Karpas-422 (cell line): Measurements from ENCODE around the gene VAMP7. TPM values are rescaled to one million over a fixed set of nuclear protein-coding genes. Genes with fewer than 3 reads are reported as not detected.

Experiments used
- DNase-seq: peaks from one replicate; pipeline ENCODE4 v3.0.0-alpha.2; 2015
- H2AFZ ChIP-seq: fragments of 200-600 bp; sonication (generic); 2 replicates; pipeline ENCODE4 v1.6.1; 2014; ENCODE audit warnings: antibody characterized with exemption, low read length, mixed read lengths
- H3K27ac ChIP-seq: fragments of 200-600 bp; sonication (generic); 2 replicates; pipeline ENCODE4 v1.5.1; 2014; ENCODE audit warnings: mild to moderate bottlenecking, low read length, moderate library complexity
- H3K27me3 ChIP-seq: fragments of 200-600 bp; sonication (generic); 2 replicates; pipeline ENCODE4 v1.6.1; 2014; ENCODE audit warnings: low read length, mixed read lengths
- H3K36me3 ChIP-seq: fragments of 200-600 bp; sonication (generic); 2 replicates; pipeline ENCODE4 v1.6.1; 2014; ENCODE audit warnings: low read length, mixed read lengths; ENCODE audit not compliant: insufficient read depth
- H3K4me1 ChIP-seq: fragments of 200-600 bp; sonication (generic); 2 replicates; pipeline ENCODE4 v1.6.1; 2014; ENCODE audit warnings: mild to moderate bottlenecking, low read length, mixed read lengths
- H3K4me2 ChIP-seq: fragments of 200-600 bp; sonication (generic); 2 replicates; pipeline ENCODE4 v1.6.1; 2014; ENCODE audit warnings: low read length, low read depth, mild to moderate bottlenecking; ENCODE audit not compliant: poor library complexity, severe bottlenecking
- H3K4me3 ChIP-seq: fragments of 200-600 bp; sonication (generic); 2 replicates; pipeline ENCODE4 v1.5.1; 2014; ENCODE audit warnings: mild to moderate bottlenecking, antibody characterized with exemption, low read length, mixed read lengths
- H3K79me2 ChIP-seq: fragments of 200-600 bp; sonication (generic); 2 replicates; pipeline ENCODE4 v1.6.1; 2014; ENCODE audit warnings: mild to moderate bottlenecking, low read length, mixed read lengths
- H3K9ac ChIP-seq: fragments of 200-600 bp; sonication (generic); 2 replicates; pipeline ENCODE4 v1.6.0; 2014; ENCODE audit warnings: low read length
- H3K9me2 ChIP-seq: fragments of 200-600 bp; sonication (generic), shearing (Covaris generic); replicated peaks from 2 replicates; pipeline ENCODE4 v1.6.0; 2014; ENCODE audit warnings: mild to moderate bottlenecking, low read length, moderate library complexity; ENCODE audit not compliant: insufficient read depth
- H3K9me3 ChIP-seq: fragments of 300-700, 200-600 bp; sonication (generic); 2 replicates; pipeline ENCODE4 v1.6.1; 2014; ENCODE audit warnings: low read length, mixed read lengths
- H4K20me1 ChIP-seq: fragments of 200-600 bp; sonication (generic); 2 replicates; pipeline ENCODE4 v1.6.1; 2014; ENCODE audit warnings: mild to moderate bottlenecking, antibody characterized with exemption, low read length, low read depth; ENCODE audit not compliant: insufficient read depth
- total RNA-seq: library from RNA; depleted of rRNA; stranded (reverse); fragments of >200 nt; shearing (Covaris generic); gene quantifications from 2 replicates; pipeline ENCODE4 v1.2.3, GENCODE V29; 2014; ENCODE audit warnings: low replicate concordance

The VAMP7 gene
- total RNA-seq, 1 experiment from 2014 or later, result 35.6 TPM

DNA sequence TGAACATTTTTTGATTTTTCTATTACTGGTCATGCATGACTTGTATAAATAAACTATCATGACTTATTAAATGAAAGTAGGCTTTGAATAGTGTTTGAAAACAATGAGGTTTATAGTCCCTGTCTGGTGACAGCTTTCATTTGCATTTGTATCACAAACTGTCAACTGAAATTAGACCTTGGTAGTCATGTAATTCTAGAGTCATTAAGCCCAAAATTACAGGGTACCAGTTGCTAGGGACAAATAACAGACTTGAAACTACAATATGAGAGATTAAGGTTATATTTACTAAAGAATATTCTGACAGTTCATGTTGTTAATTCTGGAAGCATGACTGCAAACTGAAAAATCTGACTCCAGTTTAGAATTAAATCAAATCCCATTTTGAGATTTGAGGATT lies 9.2 kb upstream of the VAMP7 start:
- H3K36me3 ChIP-seq, result no peaks in the 10 kb centered on the region
- H3K9me2 ChIP-seq, result no peaks in the 10 kb centered on the region
- H3K4me2 ChIP-seq, result no peak overlapping the region
- peaks cover 6% of the 10 kb centered on the region for H3K4me1 ChIP-seq
- no peak overlapping the region for H2AFZ ChIP-seq
- peaks cover 6% of the 10 kb centered on the region for H3K9me3 ChIP-seq
- H3K27ac ChIP-seq, result no peak overlapping the region
- no peak for DNase-seq
- no peaks in the 10 kb centered on the region for H3K79me2 ChIP-seq
- no peak overlapping the region for H3K9ac ChIP-seq
- H4K20me1 ChIP-seq, result no peaks in the 10 kb centered on the region
- H3K27me3 ChIP-seq, result no peaks in the 10 kb centered on the region
- no peak overlapping the region for H3K4me3 ChIP-seq

DNA sequence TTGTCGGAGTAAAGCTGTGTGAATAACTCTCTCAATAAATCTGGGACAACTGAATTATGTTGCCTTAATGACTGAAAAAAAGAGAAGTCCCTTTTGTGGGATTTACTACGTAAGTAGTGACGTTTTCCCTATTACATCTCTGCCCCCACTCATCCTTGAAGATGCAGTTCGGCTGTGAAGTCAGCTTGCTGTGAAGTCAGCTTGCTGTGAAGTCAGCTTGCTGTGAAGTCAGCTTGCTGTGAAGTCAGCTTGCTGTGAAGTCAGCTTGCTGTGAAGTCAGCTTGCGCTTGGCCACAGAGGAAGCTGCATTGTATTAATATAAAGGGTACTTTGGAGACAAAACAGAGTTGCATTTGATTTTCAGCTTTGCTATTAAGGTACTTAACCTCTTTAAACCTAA lies 8.0 kb upstream of the VAMP7 start:
- Histone ChIP-seq H3K9me2 (no peaks in the 10 kb centered on the region), H3K4me3 (no peak overlapping the region), H3K36me3 (no peaks in the 10 kb centered on the region), H3K27me3 (no peaks in the 10 kb centered on the region), H2AFZ (no peak overlapping the region), H3K4me2 (no peak overlapping the region), H3K79me2 (no peaks in the 10 kb centered on the region), H3K9me3 (peaks cover 1% of the 10 kb centered on the region; the same call in 1 of the 2 replicates), H3K9ac (no peak overlapping the region), H3K4me1 (peaks cover 19% of the 10 kb centered on the region), H4K20me1 (no peaks in the 10 kb centered on the region), H3K27ac (no peak overlapping the region)
- DNase-seq, result no peak

DNA sequence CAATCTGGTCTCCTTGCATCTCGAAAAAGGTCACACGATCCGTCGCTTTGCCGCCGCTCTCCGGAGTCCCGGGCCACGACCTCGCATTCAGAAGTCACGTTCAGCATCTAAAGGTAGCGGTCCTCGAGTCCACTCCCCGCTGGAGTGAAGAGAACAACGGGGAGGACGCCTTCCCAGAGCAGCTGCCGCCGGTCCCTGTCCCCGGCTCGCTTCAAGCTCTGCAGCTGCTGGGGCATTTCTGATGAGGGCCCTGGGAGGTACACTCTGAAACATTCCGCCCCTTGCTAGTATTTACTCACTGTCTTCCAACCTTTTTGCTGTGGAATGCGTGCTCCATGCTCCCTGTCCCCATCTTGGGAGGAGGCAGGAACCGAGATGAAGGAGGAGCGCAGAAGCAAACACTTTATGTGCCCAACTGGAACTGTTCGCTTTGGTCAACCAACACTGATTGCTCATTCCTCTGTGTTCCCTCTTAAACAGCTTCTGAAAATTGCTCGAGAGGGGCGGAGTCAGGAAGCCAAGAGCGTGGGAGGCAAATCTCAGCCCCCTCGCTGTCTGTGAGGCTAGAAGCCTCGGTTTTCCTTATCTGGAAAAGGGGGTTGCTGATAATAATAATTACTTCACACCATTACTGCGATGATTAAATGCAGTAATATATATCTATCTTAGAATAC lies 6.4 kb upstream of the VAMP7 start:
- Histone ChIP-seq H3K9me3 (no peaks in the 10 kb centered on the region), H3K27ac (no peak overlapping the region), H3K27me3 (no peaks in the 10 kb centered on the region), H3K79me2 (no peaks in the 10 kb centered on the region), H3K36me3 (no peaks in the 10 kb centered on the region), H3K9me2 (no peaks in the 10 kb centered on the region), H3K4me3 (no peak overlapping the region), H3K4me1 (peaks cover 27% of the 10 kb centered on the region), H2AFZ (no peak overlapping the region), H3K9ac (no peak overlapping the region), H4K20me1 (no peaks in the 10 kb centered on the region), H3K4me2 (no peak overlapping the region)
- no peak for DNase-seq

DNA sequence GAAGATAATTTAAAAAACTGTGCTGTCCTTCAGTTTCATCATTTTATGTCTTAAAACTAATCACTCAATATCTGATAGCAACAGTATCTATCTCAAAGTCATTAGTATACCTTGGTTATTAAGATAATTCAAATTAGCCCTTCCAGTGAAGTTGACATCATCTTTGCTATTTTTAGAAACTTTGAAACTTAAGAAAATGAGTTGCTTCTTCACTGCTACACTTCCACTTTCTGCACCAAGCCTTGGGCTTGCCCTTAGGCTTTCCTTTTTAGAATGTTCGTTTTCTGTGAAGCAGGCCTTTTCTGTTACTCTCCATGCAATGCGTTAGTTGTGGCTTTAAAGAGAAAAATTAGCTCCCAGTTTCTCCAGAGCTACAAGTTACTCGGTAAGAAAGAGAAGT lies 4.4 kb upstream of the VAMP7 start:
- H3K36me3 ChIP-seq, result no peaks in the 10 kb centered on the region
- H3K9me2 ChIP-seq, result no peaks in the 10 kb centered on the region
- H3K27me3 ChIP-seq, result no peaks in the 10 kb centered on the region
- peak overlapping the region; percentile 65 for H3K4me2 ChIP-seq
- H3K27ac ChIP-seq, result peak overlapping the region; percentile 91
- H3K4me3 ChIP-seq, result peak overlapping the region; percentile 50
- peaks cover 28% of the 10 kb centered on the region for H3K4me1 ChIP-seq
- H3K9ac ChIP-seq, result peak overlapping the region; percentile 48
- peaks cover 5% of the 10 kb centered on the region for H3K79me2 ChIP-seq
- H3K9me3 ChIP-seq, result no peaks in the 10 kb centered on the region
- no peak overlapping the region for H2AFZ ChIP-seq
- H4K20me1 ChIP-seq, result peaks cover 2% of the 10 kb centered on the region; the same call in 1 of the 2 replicates
- peak; percentile 79 for DNase-seq

DNA sequence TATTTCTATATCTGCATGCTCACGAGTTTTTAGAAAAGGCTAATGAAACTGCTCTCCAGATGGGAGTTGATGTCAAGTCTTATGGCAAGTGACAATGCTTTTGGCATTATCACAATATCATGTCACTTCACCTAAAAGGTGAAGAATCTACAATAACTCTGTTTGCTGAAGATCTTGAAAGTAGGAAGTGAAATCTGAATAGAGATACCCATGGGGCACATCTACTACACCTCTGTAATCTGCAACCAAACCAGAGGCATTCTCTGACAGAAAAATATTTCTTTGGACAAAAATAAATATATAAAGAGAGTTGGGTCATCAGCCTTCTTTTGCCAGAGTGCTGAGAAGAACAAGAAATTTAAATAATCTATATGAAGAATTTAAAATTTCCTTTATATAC lies 3.9 kb upstream of the VAMP7 start:
- no peaks in the 10 kb centered on the region for H3K9me2 ChIP-seq
- peak overlapping the region; percentile 50 for H3K4me3 ChIP-seq

DNA sequence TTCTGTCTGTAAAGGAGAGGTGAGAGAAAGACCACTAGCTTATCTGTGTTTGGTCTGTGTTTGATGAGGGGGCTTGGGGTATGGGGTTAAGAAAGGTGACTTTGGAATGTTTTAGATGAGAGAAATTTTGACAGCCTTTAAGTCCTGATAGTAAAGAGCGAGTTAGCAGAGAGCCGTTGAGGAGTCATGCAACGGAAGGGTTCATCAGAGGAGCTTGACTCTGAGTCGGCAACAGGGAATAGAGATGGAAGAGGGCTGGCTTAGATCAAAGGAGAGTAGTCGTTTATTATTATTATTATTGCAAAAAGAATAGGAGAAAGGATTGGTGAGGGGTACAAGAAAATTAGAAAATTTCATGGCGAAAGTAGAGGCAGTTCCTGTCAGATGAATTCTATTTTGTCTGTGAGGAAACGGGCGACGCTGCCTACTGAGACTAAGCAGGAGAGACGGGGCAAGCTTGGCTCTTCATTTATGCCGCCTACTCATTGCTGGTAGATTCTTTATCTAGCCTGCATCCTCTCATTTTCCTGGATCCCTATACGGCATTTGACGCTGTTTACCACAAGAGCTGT lies 473 bp upstream of the VAMP7 start:
- DNase-seq, result no peak
- peaks cover 38% of the 10 kb centered on the region for H3K4me1 ChIP-seq
- H4K20me1 ChIP-seq, result peaks cover 6% of the 10 kb centered on the region; the same call in 1 of the 2 replicates
- peaks cover 4% of the 10 kb centered on the region; the same call in 1 of the 2 replicates for H3K36me3 ChIP-seq
- no peaks in the 10 kb centered on the region for H3K27me3 ChIP-seq
- no peaks in the 10 kb centered on the region for H3K9me3 ChIP-seq
- H2AFZ ChIP-seq, result peak overlapping the region; percentile 20; the same call in 1 of the 2 replicates
- H3K27ac ChIP-seq, result no peak overlapping the region
- no peaks in the 10 kb centered on the region for H3K9me2 ChIP-seq
- peak overlapping the region; percentile 83 for H3K4me3 ChIP-seq
- H3K79me2 ChIP-seq, result peaks cover 39% of the 10 kb centered on the region
- H3K4me2 ChIP-seq, result peak overlapping the region; percentile 82
- peak overlapping the region; percentile 88 for H3K9ac ChIP-seq

More for the DNA sequence above, 3.9 kb upstream of the VAMP7 start:
- peak overlapping the region; percentile 65 for H3K4me2 ChIP-seq
- no peaks in the 10 kb centered on the region for H3K9me3 ChIP-seq
- peak; percentile 68 for DNase-seq
- peaks cover 33% of the 10 kb centered on the region for H3K4me1 ChIP-seq
- H2AFZ ChIP-seq, result no peak overlapping the region
- peaks cover 11% of the 10 kb centered on the region for H3K79me2 ChIP-seq
- peak overlapping the region; percentile 91 for H3K27ac ChIP-seq
- H4K20me1 ChIP-seq, result peaks cover 6% of the 10 kb centered on the region; the same call in 1 of the 2 replicates
- H3K9ac ChIP-seq, result peak overlapping the region; percentile 48
- no peaks in the 10 kb centered on the region for H3K36me3 ChIP-seq
- no peaks in the 10 kb centered on the region for H3K27me3 ChIP-seq

DNA sequence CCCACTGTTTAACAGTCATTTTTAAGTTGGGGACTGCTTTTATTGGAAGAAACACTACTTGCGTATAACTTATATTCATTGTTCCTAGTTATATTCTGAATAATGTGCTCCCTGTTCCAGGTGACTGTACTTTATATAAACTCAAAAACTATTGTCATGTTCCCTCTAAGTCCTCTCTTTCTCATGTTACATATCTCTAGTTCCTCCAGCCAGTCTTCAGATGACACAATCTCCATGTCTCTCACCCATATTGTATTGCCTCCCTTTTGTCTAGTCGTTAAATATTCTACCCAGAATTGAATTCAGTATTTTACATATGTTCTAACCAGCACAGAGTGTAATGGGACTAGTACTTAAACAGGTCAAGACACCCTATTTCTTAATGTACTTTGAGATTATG lies 5.3 kb downstream of the VAMP7 start:
- Histone ChIP-seq H3K79me2 (peaks cover 77% of the 10 kb centered on the region), H3K27me3 (no peaks in the 10 kb centered on the region), H3K9ac (no peak overlapping the region), H3K4me2 (no peak overlapping the region), H4K20me1 (peaks cover 6% of the 10 kb centered on the region; the same call in 1 of the 2 replicates), H2AFZ (no peak overlapping the region), H3K9me2 (no peaks in the 10 kb centered on the region), H3K27ac (no peak overlapping the region), H3K36me3 (peaks cover 17% of the 10 kb centered on the region), H3K4me1 (peaks cover 11% of the 10 kb centered on the region), H3K9me3 (no peaks in the 10 kb centered on the region), H3K4me3 (no peak overlapping the region)
- no peak for DNase-seq

DNA sequence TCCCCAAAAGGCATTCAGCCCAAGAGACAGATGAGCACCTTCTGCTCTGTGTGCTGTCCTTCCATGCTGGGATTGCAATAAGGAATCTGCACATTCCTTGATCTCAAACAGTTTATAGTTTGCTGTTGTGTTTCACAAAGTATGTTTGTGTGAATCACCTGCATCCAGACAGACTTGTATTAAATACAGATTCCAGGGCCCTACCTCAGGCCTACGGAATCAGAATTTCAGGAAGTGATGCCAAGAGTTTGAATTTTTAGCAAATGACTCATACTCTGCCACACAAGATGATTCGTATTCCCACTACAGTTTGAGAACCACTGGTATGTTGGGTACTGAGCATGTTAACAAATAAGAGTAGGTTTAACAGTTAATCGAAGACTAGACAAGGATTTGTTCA lies 7.0 kb downstream of the VAMP7 start:
- Histone ChIP-seq H4K20me1 (no peaks in the 10 kb centered on the region), H3K9me3 (no peaks in the 10 kb centered on the region), H3K27me3 (no peaks in the 10 kb centered on the region), H3K4me3 (no peak overlapping the region), H3K4me2 (no peak overlapping the region), H3K27ac (no peak overlapping the region), H3K79me2 (peaks cover 62% of the 10 kb centered on the region), H2AFZ (no peak overlapping the region), H3K36me3 (peaks cover 22% of the 10 kb centered on the region), H3K4me1 (peaks cover 2% of the 10 kb centered on the region), H3K9me2 (no peaks in the 10 kb centered on the region), H3K9ac (no peak overlapping the region)
- no peak for DNase-seq
